Kidney (tissue), 14 donors: ENCODE results near the gene ELOB. TPM values are rescaled to one million over a fixed set of nuclear protein-coding genes. Genes with fewer than 3 reads are reported as not detected.

Experiments used
- DNase-seq, 5 donors: peaks; one replicate each; pipeline ENCODE4 v3.0.0-alpha.2; 2013 to 2020
- FAIRE-seq: peaks from 2 replicates; lab custom pipeline; 2012; peaks lifted over from hg19 to GRCh38; lab: Jason Lieb, UNC
- H3K27ac ChIP-seq, 2 donors: one replicate each; pipeline ENCODE4 v1.7.0; 2013; ENCODE audit warnings: low read depth in 2 of 2, low read length in 2 of 2, inconsistent platforms in 1 of 2
- H3K27me3 ChIP-seq: one replicate; pipeline ENCODE4 v1.7.1; 2013; ENCODE audit warnings: low read length, inconsistent platforms; ENCODE audit not compliant: control insufficient read depth, insufficient read depth
- H3K36me3 ChIP-seq, 3 donors: one replicate each; pipeline versions ENCODE4 v1.7.0 to v1.7.1; 2013; ENCODE audit warnings: low read length in 3 of 3, control low read depth in 1 of 3, inconsistent platforms in 1 of 3; ENCODE audit not compliant: insufficient read depth in 3 of 3, control insufficient read depth in 2 of 3
- H3K4me1 ChIP-seq, 3 donors: one replicate each; pipeline versions ENCODE4 v1.7.0 to v1.7.1; 2013; ENCODE audit warnings: low read length in 3 of 3, inconsistent platforms in 1 of 3, low read depth in 1 of 3; ENCODE audit not compliant: control insufficient read depth in 2 of 3, insufficient read depth in 2 of 3
- H3K4me3 ChIP-seq, 3 donors: one replicate each; pipeline versions ENCODE4 v1.7.0 to v1.8.1; 2013; ENCODE audit warnings: low read length in 3 of 3, control low read depth in 1 of 3, inconsistent platforms in 1 of 3
- H3K9ac ChIP-seq, 3 donors: one replicate each; pipeline versions ENCODE4 v1.7.0 to v1.7.1; 2013; ENCODE audit warnings: low read length in 3 of 3, control low read depth in 1 of 3, inconsistent platforms in 1 of 3
- H3K9me3 ChIP-seq, 3 donors: one replicate each; pipeline versions ENCODE4 v1.7.0 to v1.7.1; 2013; ENCODE audit warnings: low read length in 3 of 3, control low read depth in 1 of 3, inconsistent platforms in 1 of 3; ENCODE audit not compliant: control insufficient read depth in 2 of 3, insufficient read depth in 1 of 3
- intact Hi-C: fragments of 100-400 bp; cut with DNase I; formaldehyde crosslinking; loops from one replicate; pipeline ENCODE4 v1.11.1; 2022
- polyA plus RNA-seq: library from polyadenylated mRNA; stranded (reverse); fragments of 350-450 nt; fragmentation: Illumina TruSeq; extraction: RNeasy Lipid Tissue Mini Kit (QIAGEN cat#74804); gene quantifications from one replicate; pipeline ENCODE4 v1.2.3, GENCODE V29; 2014; ENCODE audit warnings: low read depth, low replicate concordance; ENCODE audit not compliant: insufficient read depth
- total RNA-seq: library from RNA; stranded (reverse); fragmentation: NEBNext Ultra II Directional; extraction: Animal tissue kit (Norgen Biotek cat#: 25700); gene quantifications from one replicate; pipeline ENCODE4 v1.2.1, GENCODE V29; 2021
- TF ChIP-seq, protein P1 (sequence below): IDR thresholded peaks from 3 replicates; pipeline ENCODE4 v1.5.1; 2012; ENCODE audit warnings: mild to moderate bottlenecking, moderate library complexity, borderline replicate concordance; ENCODE audit not compliant: insufficient read depth; ENCODE audit errors: extremely low read depth
- donor health status: control.
- donor health status: control.
- donor health status: control.
- donor health status: control.
- donor health status: control.
- donor health status: DM: yes; HTN: yes; CAD: no.
- donor health status: Normal renal cell carcinoma (clear cell type).

The ELOB gene
- total and polyA plus RNA-seq, 2 donors from 2014 or later: 226 to 836 TPM

DNA sequence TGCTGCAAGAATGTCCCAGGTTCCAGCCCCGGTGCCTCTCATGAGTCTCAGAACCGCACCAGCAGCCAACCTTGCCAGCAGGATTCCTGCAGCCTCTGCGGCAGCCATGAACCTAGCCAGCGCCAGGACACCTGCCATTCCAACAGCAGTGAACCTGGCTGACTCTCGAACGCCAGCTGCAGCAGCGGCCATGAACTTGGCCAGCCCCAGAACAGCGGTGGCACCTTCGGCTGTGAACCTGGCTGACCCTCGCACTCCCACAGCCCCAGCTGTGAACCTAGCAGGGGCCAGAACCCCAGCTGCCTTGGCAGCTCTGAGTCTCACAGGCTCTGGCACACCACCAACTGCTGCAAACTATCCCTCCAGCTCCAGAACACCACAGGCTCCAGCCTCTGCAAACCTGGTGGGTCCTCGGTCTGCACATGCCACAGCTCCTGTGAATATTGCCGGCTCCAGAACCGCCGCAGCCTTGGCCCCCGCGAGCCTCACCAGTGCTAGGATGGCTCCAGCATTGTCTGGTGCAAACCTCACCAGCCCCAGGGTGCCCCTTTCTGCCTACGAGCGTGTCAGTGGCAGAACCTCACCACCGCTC, 9.8 kb downstream of the ELOB start:
- no peak overlapping the region for H3K4me3 ChIP-seq
- no peak for FAIRE-seq
- H3K27ac ChIP-seq: no peak overlapping the region
- intact Hi-C loops: no loop called here
- no peaks in the 10 kb centered on the region for H3K9me3 ChIP-seq
- no peaks in the 10 kb centered on the region for H3K27me3 ChIP-seq
- H3K36me3 ChIP-seq: peaks cover 28 to 92% (median 72%) of the 10 kb centered on the region in 3 donors
- no peaks in the 10 kb centered on the region for H3K4me1 ChIP-seq
- TF ChIP-seq, protein P1, sequence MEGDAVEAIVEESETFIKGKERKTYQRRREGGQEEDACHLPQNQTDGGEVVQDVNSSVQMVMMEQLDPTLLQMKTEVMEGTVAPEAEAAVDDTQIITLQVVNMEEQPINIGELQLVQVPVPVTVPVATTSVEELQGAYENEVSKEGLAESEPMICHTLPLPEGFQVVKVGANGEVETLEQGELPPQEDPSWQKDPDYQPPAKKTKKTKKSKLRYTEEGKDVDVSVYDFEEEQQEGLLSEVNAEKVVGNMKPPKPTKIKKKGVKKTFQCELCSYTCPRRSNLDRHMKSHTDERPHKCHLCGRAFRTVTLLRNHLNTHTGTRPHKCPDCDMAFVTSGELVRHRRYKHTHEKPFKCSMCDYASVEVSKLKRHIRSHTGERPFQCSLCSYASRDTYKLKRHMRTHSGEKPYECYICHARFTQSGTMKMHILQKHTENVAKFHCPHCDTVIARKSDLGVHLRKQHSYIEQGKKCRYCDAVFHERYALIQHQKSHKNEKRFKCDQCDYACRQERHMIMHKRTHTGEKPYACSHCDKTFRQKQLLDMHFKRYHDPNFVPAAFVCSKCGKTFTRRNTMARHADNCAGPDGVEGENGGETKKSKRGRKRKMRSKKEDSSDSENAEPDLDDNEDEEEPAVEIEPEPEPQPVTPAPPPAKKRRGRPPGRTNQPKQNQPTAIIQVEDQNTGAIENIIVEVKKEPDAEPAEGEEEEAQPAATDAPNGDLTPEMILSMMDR: no peak
- H3K9ac ChIP-seq: no peak overlapping the region
- DNase-seq: peak in 1 of 5 donors; percentile 66

- Histone ChIP-seq H3K9ac (no peak overlapping the region), H3K9me3 (no peaks in the 10 kb centered on the region), H3K36me3 (peaks cover 28 to 95% (median 78%) of the 10 kb centered on the region in 3 donors), H3K4me3 (no peak overlapping the region), H3K4me1 (no peaks in the 10 kb centered on the region), H3K27me3 (no peaks in the 10 kb centered on the region), H3K27ac (no peak overlapping the region)
- peak in 1 of 5 donors; percentile 56 for DNase-seq
- TF ChIP-seq, protein P1: no peak
- intact Hi-C loops: no loop called here
- no peak for FAIRE-seq
These were observed 10.5 kb downstream of the ELOB start for GRCh38 chr16:2766430-2767139.

DNA sequence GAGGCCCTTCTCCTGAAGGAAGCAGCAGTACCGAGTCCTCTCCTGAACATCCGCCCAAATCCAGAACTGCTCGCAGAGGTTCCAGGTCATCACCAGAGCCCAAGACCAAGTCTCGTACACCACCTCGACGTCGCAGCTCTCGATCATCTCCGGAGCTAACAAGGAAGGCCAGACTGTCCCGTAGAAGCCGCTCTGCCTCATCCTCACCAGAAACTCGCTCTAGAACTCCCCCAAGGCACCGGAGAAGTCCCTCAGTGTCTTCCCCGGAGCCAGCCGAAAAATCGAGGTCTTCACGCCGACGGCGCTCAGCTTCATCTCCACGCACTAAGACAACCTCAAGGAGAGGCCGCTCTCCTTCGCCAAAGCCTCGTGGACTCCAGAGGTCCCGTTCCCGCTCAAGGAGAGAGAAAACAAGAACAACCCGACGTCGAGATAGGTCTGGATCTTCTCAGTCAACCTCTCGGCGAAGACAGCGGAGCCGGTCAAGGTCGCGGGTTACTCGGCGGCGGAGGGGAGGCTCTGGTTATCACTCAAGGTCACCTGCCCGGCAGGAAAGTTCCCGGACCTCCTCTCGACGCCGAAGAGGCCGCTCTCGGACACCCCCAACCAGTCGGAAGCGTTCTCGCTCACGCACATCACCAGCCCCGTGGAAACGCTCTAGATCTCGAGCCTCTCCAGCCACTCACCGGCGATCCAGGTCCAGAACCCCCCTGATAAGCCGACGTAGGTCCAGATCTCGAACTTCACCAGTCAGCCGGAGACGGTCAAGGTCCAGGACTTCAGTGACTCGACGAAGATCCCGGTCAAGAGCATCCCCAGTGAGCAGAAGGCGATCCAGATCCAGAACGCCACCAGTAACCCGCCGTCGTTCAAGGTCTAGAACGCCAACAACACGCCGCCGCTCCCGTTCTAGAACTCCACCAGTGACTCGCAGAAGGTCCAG, 11.3 kb downstream of the ELOB start:
- H3K4me3 ChIP-seq: no peak overlapping the region
- TF ChIP-seq, protein P1: no peak
- H3K4me1 ChIP-seq: no peaks in the 10 kb centered on the region
- no peaks in the 10 kb centered on the region for H3K27me3 ChIP-seq
- intact Hi-C loops: no loop called here
- H3K9me3 ChIP-seq: no peaks in the 10 kb centered on the region
- DNase-seq: peak in 1 of 5 donors; percentile 70
- no peak overlapping the region for H3K9ac ChIP-seq
- no peak for FAIRE-seq
- H3K36me3 ChIP-seq: peaks cover 34 to 99% (median 82%) of the 10 kb centered on the region in 3 donors
- H3K27ac ChIP-seq: no peak overlapping the region
